ENCODE results near the gene CEP135. TPM values are rescaled to one million over a fixed set of nuclear protein-coding genes. Genes with fewer than 3 reads are reported as not detected.

The CEP135 gene
- polyA plus RNA-seq, 1 donor (not counting 4 experiments of a cell fraction or from before 2014, with no cell fraction given) = 5.4 TPM

DNA sequence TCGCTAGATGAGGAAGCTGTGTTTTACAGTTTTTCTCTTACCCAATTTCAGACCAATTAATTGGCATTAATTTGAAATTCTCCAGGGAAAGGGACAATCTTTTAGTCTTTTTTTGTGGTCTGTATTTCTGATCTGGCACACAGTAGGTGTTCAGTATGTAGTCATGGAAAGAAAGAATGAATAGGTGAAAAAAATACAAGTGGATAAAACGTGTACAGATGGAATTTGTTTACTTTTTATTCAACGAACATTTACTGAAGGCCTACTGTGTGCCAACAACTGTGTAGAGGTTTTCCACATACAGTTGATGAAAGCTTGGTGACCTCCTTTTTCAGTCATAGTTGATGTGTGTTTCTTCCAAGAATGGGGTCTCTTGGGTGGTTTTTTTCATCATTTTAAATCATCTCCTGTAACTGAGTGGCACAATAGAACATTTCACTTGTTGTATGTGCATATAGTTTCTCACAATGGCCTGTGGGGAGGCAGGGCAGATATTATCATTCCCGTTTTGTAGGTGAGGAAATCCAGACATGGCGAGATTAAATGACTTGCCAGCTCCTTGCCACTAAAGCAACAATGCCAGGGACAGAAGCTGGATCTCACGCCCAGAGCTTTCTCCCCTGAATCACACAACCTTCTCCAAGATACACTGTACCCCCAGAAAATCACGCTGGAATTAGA is 102.4 kb downstream of the CEP135 start:
- Histone ChIP-seq H3K4me1 (ENCODE audit: control insufficient read depth, extremely low read depth, insufficient read depth, low read length) (peaks cover 5% of the 10 kb centered on the region), H3K79me2 (ENCODE audit: control insufficient read depth, insufficient read depth, low read length) (no peaks in the 10 kb centered on the region), H3K9me3 (ENCODE audit: control insufficient read depth, low read depth, low read length) (no peaks in the 10 kb centered on the region), H3K4me2 (ENCODE audit: control insufficient read depth, extremely low read depth, insufficient read depth, low read depth, low read length) (no peak overlapping the region), H3K9ac (ENCODE audit: control insufficient read depth, extremely low read depth, insufficient read depth, low read length) (no peak overlapping the region), H3K36me3 (ENCODE audit: control insufficient read depth in 2 of 2, extremely low read depth in 1 of 2, insufficient read depth in 2 of 2, low read length in 2 of 2) (no peaks in the 10 kb centered on the region), H2AFZ (ENCODE audit: control insufficient read depth, low read length) (no peak overlapping the region), H3K9me1 (ENCODE audit: control insufficient read depth, extremely low read depth, insufficient read depth, low read length) (no peaks in the 10 kb centered on the region), H3K27me3 (ENCODE audit: control insufficient read depth, extremely low read depth, insufficient read depth, low read length) (peaks cover 39% of the 10 kb centered on the region), H3K4me3 (ENCODE audit: control insufficient read depth in 2 of 3, extremely low read depth in 1 of 3, insufficient read depth in 2 of 3, low read depth in 1 of 3, low read length in 3 of 3) (no peak overlapping the region), H4K20me1 (ENCODE audit: control insufficient read depth, extremely low read depth, insufficient read depth, low read length) (no peaks in the 10 kb centered on the region), H3K27ac (ENCODE audit: control insufficient read depth, insufficient read depth, low read length) (no peak overlapping the region)
- peak; percentile 17 for FAIRE-seq
- TF ChIP-seq, protein P1, sequence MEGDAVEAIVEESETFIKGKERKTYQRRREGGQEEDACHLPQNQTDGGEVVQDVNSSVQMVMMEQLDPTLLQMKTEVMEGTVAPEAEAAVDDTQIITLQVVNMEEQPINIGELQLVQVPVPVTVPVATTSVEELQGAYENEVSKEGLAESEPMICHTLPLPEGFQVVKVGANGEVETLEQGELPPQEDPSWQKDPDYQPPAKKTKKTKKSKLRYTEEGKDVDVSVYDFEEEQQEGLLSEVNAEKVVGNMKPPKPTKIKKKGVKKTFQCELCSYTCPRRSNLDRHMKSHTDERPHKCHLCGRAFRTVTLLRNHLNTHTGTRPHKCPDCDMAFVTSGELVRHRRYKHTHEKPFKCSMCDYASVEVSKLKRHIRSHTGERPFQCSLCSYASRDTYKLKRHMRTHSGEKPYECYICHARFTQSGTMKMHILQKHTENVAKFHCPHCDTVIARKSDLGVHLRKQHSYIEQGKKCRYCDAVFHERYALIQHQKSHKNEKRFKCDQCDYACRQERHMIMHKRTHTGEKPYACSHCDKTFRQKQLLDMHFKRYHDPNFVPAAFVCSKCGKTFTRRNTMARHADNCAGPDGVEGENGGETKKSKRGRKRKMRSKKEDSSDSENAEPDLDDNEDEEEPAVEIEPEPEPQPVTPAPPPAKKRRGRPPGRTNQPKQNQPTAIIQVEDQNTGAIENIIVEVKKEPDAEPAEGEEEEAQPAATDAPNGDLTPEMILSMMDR (optimal IDR thresholded peaks at IDR 0.05 in 1 of 3, IDR thresholded peaks at IDR 0.05 in 1 of 3, conservative IDR thresholded peaks at IDR 0.05 in 1 of 3; ENCODE audit: extremely low read depth in 1 of 3, insufficient read depth in 2 of 3, low read length in 3 of 3) = no peak
- TF ChIP-seq EZH2 (IDR thresholded peaks at IDR 0.05; ENCODE audit: low read length) = no peak
- DNase-seq (ENCODE audit: low read depth, low spot score) = no peak
- dilution Hi-C loops (cut with MboI; ENCODE audit: extremely low pct_ligation_motif_present, low sequenced_read_pairs) = no loop called here

DNA sequence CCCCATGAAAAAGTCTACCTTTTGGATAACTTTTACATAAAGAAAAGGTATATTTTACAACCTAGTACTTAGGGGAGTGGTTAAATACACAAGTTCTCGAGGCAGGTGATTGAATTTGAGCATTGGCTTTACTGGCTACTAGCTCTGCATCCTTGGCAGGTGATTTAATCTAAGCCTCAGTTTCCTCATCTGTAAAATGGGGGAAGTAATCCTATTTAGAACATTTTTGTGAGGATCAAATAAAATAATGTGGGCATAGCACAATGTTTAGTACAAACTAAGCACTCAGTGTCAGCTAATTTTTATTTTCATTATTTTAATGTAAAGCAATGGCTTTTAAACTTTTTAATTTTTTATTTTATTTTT is 102.9 kb downstream of the CEP135 start:
- Histone ChIP-seq H3K4me1 (ENCODE audit: control insufficient read depth, extremely low read depth, insufficient read depth, low read length) (peaks cover 5% of the 10 kb centered on the region), H3K9me3 (ENCODE audit: control insufficient read depth, low read depth, low read length) (no peaks in the 10 kb centered on the region), H3K27me3 (ENCODE audit: control insufficient read depth, extremely low read depth, insufficient read depth, low read length) (peaks cover 39% of the 10 kb centered on the region), H3K4me3 (ENCODE audit: control insufficient read depth in 2 of 3, extremely low read depth in 1 of 3, insufficient read depth in 2 of 3, low read depth in 1 of 3, low read length in 3 of 3) (no peak overlapping the region), H3K36me3 (ENCODE audit: control insufficient read depth in 2 of 2, extremely low read depth in 1 of 2, insufficient read depth in 2 of 2, low read length in 2 of 2) (no peaks in the 10 kb centered on the region), H3K79me2 (ENCODE audit: control insufficient read depth, insufficient read depth, low read length) (no peaks in the 10 kb centered on the region), H3K9me1 (ENCODE audit: control insufficient read depth, extremely low read depth, insufficient read depth, low read length) (no peaks in the 10 kb centered on the region), H3K27ac (ENCODE audit: control insufficient read depth, insufficient read depth, low read length) (no peak overlapping the region), H3K9ac (ENCODE audit: control insufficient read depth, extremely low read depth, insufficient read depth, low read length) (no peak overlapping the region), H2AFZ (ENCODE audit: control insufficient read depth, low read length) (no peak overlapping the region), H4K20me1 (ENCODE audit: control insufficient read depth, extremely low read depth, insufficient read depth, low read length) (no peaks in the 10 kb centered on the region), H3K4me2 (ENCODE audit: control insufficient read depth, extremely low read depth, insufficient read depth, low read depth, low read length) (no peak overlapping the region)
- DNase-seq (ENCODE audit: low read depth, low spot score) (no peak), FAIRE-seq (no peak)
- dilution Hi-C loops (cut with MboI; ENCODE audit: extremely low pct_ligation_motif_present, low sequenced_read_pairs) = no loop called here
- TF ChIP-seq, protein P1 (optimal IDR thresholded peaks at IDR 0.05 in 1 of 3, IDR thresholded peaks at IDR 0.05 in 1 of 3, conservative IDR thresholded peaks at IDR 0.05 in 1 of 3; ENCODE audit: extremely low read depth in 1 of 3, insufficient read depth in 2 of 3, low read length in 3 of 3) = no peak
- no peak for TF ChIP-seq EZH2 (IDR thresholded peaks at IDR 0.05; ENCODE audit: low read length)

Measured in keratinocyte (primary cell).